HG02938 (cell line): ENCODE measurements around the gene M1AP.
A peak's percentile ranks its signal among the peaks of the same experiment; 100 is the strongest.

Experiments
- ATAC-seq: cut with Tn5 transposase; IDR thresholded peaks from one replicate; pipeline ENCODE4 v1.9.1; 2021; ENCODE audit warnings: mild to moderate bottlenecking, moderate library complexity; ENCODE audit not compliant: unreplicated experiment

The M1AP gene

DNA sequence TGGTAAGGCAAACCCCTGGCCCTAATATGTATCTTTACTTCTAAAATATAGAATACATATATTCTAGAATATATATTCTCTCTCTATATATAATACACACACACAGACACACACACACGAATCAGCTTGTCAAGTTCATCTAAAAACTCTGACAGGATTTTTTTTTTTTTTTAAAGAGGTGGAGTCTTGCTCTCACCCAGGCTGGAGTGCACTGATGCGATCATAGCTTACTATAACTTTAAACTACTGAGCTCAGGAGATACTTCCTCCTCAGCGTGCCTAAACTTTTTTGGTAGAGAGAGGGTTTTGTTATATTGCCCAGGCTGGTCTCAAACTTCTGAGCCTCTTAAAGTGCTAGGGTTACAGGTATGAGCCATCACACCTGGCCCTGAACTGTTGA is 48.5 kb downstream of the M1AP start:
- ATAC-seq = no peak

GRCh38 chr2:74597410-74597809 is 50.7 kb downstream of the M1AP start:
- ATAC-seq = no peak

- ATAC-seq = no peak
These were observed 51.5 kb downstream of the M1AP start for GRCh38 chr2:74596584-74596983.

- no peak for ATAC-seq
These were observed 54.0 kb downstream of the M1AP start for GRCh38 chr2:74593826-74594772.

- ATAC-seq = no peak
These were observed 59.5 kb downstream of the M1AP start for GRCh38 chr2:74588664-74589063.

- ATAC-seq = no peak
These were observed 60.4 kb downstream of the M1AP start for GRCh38 chr2:74587664-74588277.

- no peak for ATAC-seq
These were observed 62.5 kb downstream of the M1AP start for GRCh38 chr2:74585406-74586185.

GRCh38 chr2:74584088-74584645 is 64.0 kb downstream of the M1AP start:
- ATAC-seq = peak; percentile 57

GRCh38 chr2:74583504-74583903 is 64.6 kb downstream of the M1AP start:
- ATAC-seq = no peak

DNA sequence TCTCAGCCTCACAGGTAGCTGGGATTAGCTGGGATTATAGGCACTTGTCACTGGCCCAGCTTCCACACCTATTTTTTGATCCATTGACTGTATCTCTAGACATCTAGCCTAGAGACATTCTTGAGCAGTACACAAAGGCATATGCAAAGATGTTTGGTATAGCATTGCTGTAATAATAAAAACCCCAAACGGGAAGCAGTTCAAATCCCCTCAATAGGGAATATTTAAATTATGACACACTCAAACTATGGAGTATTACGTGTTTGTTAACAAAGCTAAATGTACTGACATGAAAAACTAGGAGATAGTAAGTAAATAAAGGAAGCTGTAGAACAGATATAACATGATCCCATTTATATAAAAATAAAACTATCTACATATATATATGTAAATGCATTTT is 65.9 kb downstream of the M1AP start:
- ATAC-seq = no peak

- ATAC-seq = no peak
These were observed 66.7 kb downstream of the M1AP start for GRCh38 chr2:74581463-74581862.

DNA sequence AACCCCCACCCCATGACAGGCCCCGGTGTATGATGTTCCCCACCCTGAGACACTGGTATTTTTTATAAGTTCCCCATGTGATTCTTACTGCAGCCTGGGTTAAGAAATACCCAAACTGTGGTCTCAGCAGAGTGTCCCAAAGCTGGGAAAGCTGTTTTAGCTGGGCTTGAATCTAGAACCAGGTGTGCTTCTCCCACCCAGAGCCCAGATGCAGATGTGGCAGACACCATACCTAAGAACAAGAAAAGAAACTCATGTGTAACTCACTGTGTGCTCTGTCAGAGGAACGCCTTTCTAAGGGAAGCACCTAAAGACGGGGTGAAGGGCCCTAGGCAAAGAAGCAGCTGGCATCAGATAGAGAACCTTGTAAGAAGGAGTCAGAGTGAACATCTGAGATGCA is 69.7 kb downstream of the M1AP start:
- no peak for ATAC-seq

GRCh38 chr2:74577448-74577847 is 70.7 kb downstream of the M1AP start:
- ATAC-seq = no peak

DNA sequence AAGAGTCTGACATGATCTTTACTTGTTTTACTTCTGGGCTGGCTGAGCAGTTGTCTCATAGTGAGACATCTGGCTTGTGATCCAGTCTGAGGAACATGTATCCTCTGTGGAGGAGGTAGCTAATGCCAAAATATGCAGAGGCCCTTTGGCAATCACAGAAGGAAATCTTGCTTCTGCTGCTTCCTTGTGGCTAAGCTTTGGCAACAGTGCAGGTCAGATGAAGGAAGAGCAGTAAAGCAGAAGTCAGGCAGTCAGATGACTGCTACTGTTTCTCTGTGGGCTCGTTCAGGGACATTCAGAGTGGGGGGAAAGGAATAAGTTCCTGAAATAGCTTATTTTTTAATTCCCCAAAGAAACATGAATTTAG is 71.3 kb downstream of the M1AP start:
- ATAC-seq = no peak

DNA sequence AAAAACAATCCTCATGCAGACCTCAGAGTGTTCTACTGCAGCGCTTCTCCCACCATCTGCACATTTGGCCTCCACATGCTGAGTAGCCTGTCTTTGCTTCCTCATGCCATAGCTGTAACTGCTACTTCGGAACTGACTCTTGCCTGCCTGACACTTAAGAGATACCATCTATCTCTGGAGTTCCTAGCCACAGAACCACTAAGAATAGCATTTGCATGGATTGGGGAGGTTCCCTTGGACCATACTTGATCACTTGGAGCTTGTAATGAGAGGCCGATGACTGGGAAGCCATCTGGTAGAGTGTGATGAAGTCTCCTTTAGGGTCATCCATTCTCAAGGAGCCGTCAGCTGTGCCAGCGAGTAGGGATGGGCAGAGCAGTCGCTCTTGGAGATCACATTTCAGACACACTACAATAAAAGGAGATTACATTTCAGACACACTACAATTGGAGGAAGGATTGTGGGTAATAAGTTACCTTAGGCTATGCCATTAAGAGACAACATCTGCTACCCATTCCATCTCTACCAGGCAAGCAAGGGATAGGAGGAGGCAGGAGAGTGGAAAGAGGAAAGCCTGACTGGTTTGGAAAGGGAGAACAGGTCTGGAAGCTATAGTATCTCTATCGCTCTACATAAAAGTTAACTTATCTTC is 71.8 kb downstream of the M1AP start:
- ATAC-seq = no peak

GRCh38 chr2:74575320-74575719 is 72.8 kb downstream of the M1AP start:
- ATAC-seq = no peak

GRCh38 chr2:74573747-74574562 is 74.2 kb downstream of the M1AP start:
- no peak for ATAC-seq

GRCh38 chr2:74572178-74572925 is 75.8 kb downstream of the M1AP start:
- no peak for ATAC-seq

DNA sequence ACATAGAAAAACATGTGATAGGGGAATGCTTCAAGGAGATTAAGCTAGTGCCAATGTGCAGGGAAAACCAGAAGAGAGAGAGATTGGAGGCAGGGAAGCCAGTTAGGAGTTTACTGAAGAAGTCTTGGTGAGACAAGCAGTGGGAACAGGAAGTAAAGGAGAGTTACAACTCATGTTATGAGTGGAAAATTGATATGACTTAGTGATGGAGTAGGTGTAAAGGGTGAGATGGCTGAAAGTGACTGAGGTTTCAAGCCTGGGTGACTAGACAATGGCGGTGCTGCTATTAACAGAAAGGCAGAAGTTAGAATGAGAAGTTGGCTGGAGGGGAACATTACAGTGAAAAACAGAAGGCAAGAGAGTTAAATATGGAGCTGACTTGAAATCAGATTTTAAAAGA is 77.1 kb downstream of the M1AP start:
- peak; percentile 77 for ATAC-seq
